ENCODE results near the gene PNMA3. TPM values are rescaled to one million over a fixed set of nuclear protein-coding genes. Genes with fewer than 3 reads are reported as not detected.

The PNMA3 gene
- total and polyA plus RNA-seq, 4 donors: 0.06 to 11.7 (median 0.23) TPM

- Histone ChIP-seq H3K4me1 (ENCODE audit: control insufficient read depth in 4 of 4, insufficient read depth in 4 of 4, low read length in 3 of 4) (peaks cover 0 to 6% (median 3%) of the 10 kb centered on the region in 4 donors), H3K4me3 (ENCODE audit: low read depth in 1 of 3, low read length in 3 of 3) (no peak overlapping the region), H3K27ac (ENCODE audit: low read depth in 1 of 2, low read length in 2 of 2) (no peak overlapping the region), H3K36me3 (ENCODE audit: control insufficient read depth in 4 of 4, insufficient read depth in 3 of 4, low read depth in 1 of 4, low read length in 3 of 4) (no peaks in the 10 kb centered on the region), H3K9me3 (ENCODE audit: control insufficient read depth in 4 of 4, low read length in 3 of 4) (no peaks in the 10 kb centered on the region), H3K27me3 (ENCODE audit: control insufficient read depth in 4 of 4, insufficient read depth in 4 of 4, low read length in 3 of 4) (peaks cover 0 to 3% (median 0%) of the 10 kb centered on the region in 4 donors), H3K9ac (ENCODE audit: low read depth in 1 of 2, low read length in 2 of 2) (no peak overlapping the region)
- WGBS: 84% methylated on average over 2 of the region's 2 CpGs
- no peak for DNase-seq (ENCODE audit: low spot score)
- TF ChIP-seq FOXA2 (IDR thresholded peaks at IDR 0.05) (no peak), SP1 (IDR thresholded peaks at IDR 0.05) (no peak), YY1 (IDR thresholded peaks at IDR 0.05) (no peak), HNF4A (conservative IDR thresholded peaks at IDR 0.05) (no peak), HNF4G (IDR thresholded peaks at IDR 0.05) (no peak), TAF1 (conservative IDR thresholded peaks at IDR 0.05) (no peak), FOXA1 (IDR thresholded peaks at IDR 0.05) (no peak), JUND (IDR thresholded peaks at IDR 0.05) (no peak), NR2F2 (IDR thresholded peaks at IDR 0.05) (no peak), RAD21 (IDR thresholded peaks at IDR 0.05) (no peak), GABPA (IDR thresholded peaks at IDR 0.05 in 1 of 2, conservative IDR thresholded peaks at IDR 0.05 in 1 of 2) (no peak), RXRA (IDR thresholded peaks at IDR 0.05) (no peak), CTCF (IDR thresholded peaks at IDR 0.05; ENCODE audit: low read depth, low read length, missing input control) (no peak), ATF3 (IDR thresholded peaks at IDR 0.05) (no peak)
Measured at GRCh38 chrX:153029162-153029561, 27.1 kb upstream of the PNMA3 start.

GRCh38 chrX:153029875-153030274 is 26.4 kb upstream of the PNMA3 start:
- 95% methylated on average over 11 of the region's 11 CpGs for WGBS
- H3K36me3 ChIP-seq (ENCODE audit: control insufficient read depth in 4 of 4, insufficient read depth in 3 of 4, low read depth in 1 of 4, low read length in 3 of 4): no peaks in the 10 kb centered on the region

GRCh38 chrX:153030801-153031200 is 25.5 kb upstream of the PNMA3 start:
- H3K9me3 ChIP-seq (ENCODE audit: control insufficient read depth in 4 of 4, low read length in 3 of 4): no peaks in the 10 kb centered on the region
- peaks cover 0 to 6% (median 3%) of the 10 kb centered on the region in 4 donors for H3K4me1 ChIP-seq (ENCODE audit: control insufficient read depth in 4 of 4, insufficient read depth in 4 of 4, low read length in 3 of 4)
- DNase-seq (ENCODE audit: low spot score): no peak
- no peaks in the 10 kb centered on the region for H3K27me3 ChIP-seq (ENCODE audit: control insufficient read depth in 4 of 4, insufficient read depth in 4 of 4, low read length in 3 of 4)
- 93% methylated on average over 12 of the region's 12 CpGs for WGBS
- H3K27ac ChIP-seq (ENCODE audit: low read depth in 1 of 2, low read length in 2 of 2): no peak overlapping the region
- H3K9ac ChIP-seq (ENCODE audit: low read depth in 1 of 2, low read length in 2 of 2): no peak overlapping the region
- no peak overlapping the region for H3K4me3 ChIP-seq (ENCODE audit: low read depth in 1 of 3, low read length in 3 of 3)
- TF ChIP-seq RAD21 (IDR thresholded peaks at IDR 0.05) (no peak), RXRA (IDR thresholded peaks at IDR 0.05) (no peak), MAX (IDR thresholded peaks at IDR 0.05) (no peak), ZBTB33 (IDR thresholded peaks at IDR 0.05) (no peak), FOXA2 (IDR thresholded peaks at IDR 0.05) (no peak)
- H3K36me3 ChIP-seq (ENCODE audit: control insufficient read depth in 4 of 4, insufficient read depth in 3 of 4, low read depth in 1 of 4, low read length in 3 of 4): no peaks in the 10 kb centered on the region

More at GRCh38 chrX:153029875-153030274, 26.4 kb upstream of the PNMA3 start:
- peaks cover 0 to 3% (median 0%) of the 10 kb centered on the region in 4 donors for H3K27me3 ChIP-seq (ENCODE audit: control insufficient read depth in 4 of 4, insufficient read depth in 4 of 4, low read length in 3 of 4)
- no peaks in the 10 kb centered on the region for H3K9me3 ChIP-seq (ENCODE audit: control insufficient read depth in 4 of 4, low read length in 3 of 4)
- H3K4me3 ChIP-seq (ENCODE audit: low read depth in 1 of 3, low read length in 3 of 3): no peak overlapping the region
- DNase-seq (ENCODE audit: low spot score): no peak
- no peak for TF ChIP-seq NR2F2 (IDR thresholded peaks at IDR 0.05)
- no peak for TF ChIP-seq RAD21 (IDR thresholded peaks at IDR 0.05)
- no peak overlapping the region for H3K9ac ChIP-seq (ENCODE audit: low read depth in 1 of 2, low read length in 2 of 2)
- H3K4me1 ChIP-seq (ENCODE audit: control insufficient read depth in 4 of 4, insufficient read depth in 4 of 4, low read length in 3 of 4): peaks cover 0 to 6% (median 3%) of the 10 kb centered on the region in 4 donors
- no peak overlapping the region for H3K27ac ChIP-seq (ENCODE audit: low read depth in 1 of 2, low read length in 2 of 2)

All from liver (tissue), 9 donors.